ENCODE measurements around the gene C16orf90. TPM values are rescaled to one million over a fixed set of nuclear protein-coding genes. Genes with fewer than 3 reads are reported as not detected.

Gene C16orf90
- total RNA-seq, 6 experiments from 2014 or later, result not detected

- ATAC-seq (no peak), DNase-seq (no peak)
- no peaks in the 10 kb centered on the region for H3K9me3 ChIP-seq
- H3K4me3 ChIP-seq, result no peak overlapping the region
- intact Hi-C loops (cut with DNase I), result no loop called here
- H3K4me1 ChIP-seq, result no peaks in the 10 kb centered on the region
- H3K27me3 ChIP-seq, result no peaks in the 10 kb centered on the region
- WGBS (ENCODE audit: insufficient coverage, low coverage, low lambda C conversion rate, missing lambda C conversion rate), result 74% methylated on average over 3 of the region's 7 CpGs
- no peak overlapping the region for H3K27ac ChIP-seq
- peaks cover 0 to 54% (median 6%) of the 10 kb centered on the region in 4 donors for H3K36me3 ChIP-seq
- TF ChIP-seq CTCF (IDR thresholded peaks at IDR 0.05), result no peak
- no peak for TF ChIP-seq POLR2A (IDR thresholded peaks at IDR 0.05)
Observed at GRCh38 chr16:3513892-3514583, 18.7 kb upstream of the C16orf90 start.

- no peak overlapping the region for H3K4me3 ChIP-seq
- H3K4me1 ChIP-seq, result no peaks in the 10 kb centered on the region
- 91% methylated on average over 11 of the region's 23 CpGs for WGBS (ENCODE audit: insufficient coverage, low coverage, low lambda C conversion rate, missing lambda C conversion rate)
- DNase-seq (peak in 1 of 3 donors; percentile 19), ATAC-seq (no peak)
- H3K9me3 ChIP-seq, result no peaks in the 10 kb centered on the region
- TF ChIP-seq POLR2A (IDR thresholded peaks at IDR 0.05) (no peak), CTCF (IDR thresholded peaks at IDR 0.05) (no peak)
- no peaks in the 10 kb centered on the region for H3K27me3 ChIP-seq
- H3K36me3 ChIP-seq, result peaks cover 0 to 47% (median 9%) of the 10 kb centered on the region in 4 donors
- intact Hi-C loops (cut with DNase I), result no loop called here
- no peak overlapping the region for H3K27ac ChIP-seq
Observed at GRCh38 chr16:3511286-3512180, 16.2 kb upstream of the C16orf90 start.

- H3K27ac ChIP-seq, result no peak overlapping the region
- H3K27me3 ChIP-seq, result no peaks in the 10 kb centered on the region
- intact Hi-C loops (cut with DNase I), result no loop called here
- H3K9me3 ChIP-seq, result no peaks in the 10 kb centered on the region
- H3K4me3 ChIP-seq, result no peak overlapping the region
- peaks cover 0 to 45% (median 5%) of the 10 kb centered on the region in 4 donors for H3K36me3 ChIP-seq
- 100% methylated on average over 1 of the region's 10 CpGs for WGBS (ENCODE audit: insufficient coverage, low coverage, low lambda C conversion rate, missing lambda C conversion rate)
- DNase-seq, result no peak
- no peak for TF ChIP-seq POLR2A (IDR thresholded peaks at IDR 0.05)
- TF ChIP-seq CTCF (IDR thresholded peaks at IDR 0.05), result no peak
- no peaks in the 10 kb centered on the region for H3K4me1 ChIP-seq
- ATAC-seq, result no peak
Observed at GRCh38 chr16:3510416-3510815, 15.1 kb upstream of the C16orf90 start.

- Histone ChIP-seq H3K9me3 (no peaks in the 10 kb centered on the region), H3K27ac (no peak overlapping the region), H3K4me3 (no peak overlapping the region), H3K4me1 (no peaks in the 10 kb centered on the region), H3K27me3 (no peaks in the 10 kb centered on the region), H3K36me3 (peaks cover 0 to 42% (median 5%) of the 10 kb centered on the region in 4 donors)
- peak in 1 of 3 donors; percentile 43 for DNase-seq
- 78% methylated on average over 9 of the region's 13 CpGs for WGBS (ENCODE audit: insufficient coverage, low coverage, low lambda C conversion rate, missing lambda C conversion rate)
- ATAC-seq, result peak in 2 of 4 donors; percentile 32 to 40
- TF ChIP-seq POLR2A (IDR thresholded peaks at IDR 0.05), result no peak
- TF ChIP-seq CTCF (IDR thresholded peaks at IDR 0.05), result no peak
- intact Hi-C loops (cut with DNase I), result no loop called here
Observed at GRCh38 chr16:3509470-3509928, 14.2 kb upstream of the C16orf90 start.

Measured in right lobe of liver (tissue), 6 donors.